ENCODE measurements around the gene SH2D1B.
"Not testable (repeated sequence)": the region's sequence is repeated elsewhere in the genome, so short reads cannot be mapped to it uniquely, and the experiment has no call there.

Gene SH2D1B

GRCh38 chr1:162360237-162360873 lies 51.6 kb downstream of the SH2D1B start:
- no peak for DNase-seq

- DNase-seq, result no peak
These were observed 52.3 kb downstream of the SH2D1B start for GRCh38 chr1:162359523-162360236.

- no peak for DNase-seq
These were observed 53.0 kb downstream of the SH2D1B start for GRCh38 chr1:162358928-162359327.

- peak; percentile 27 for DNase-seq
These were observed 54.2 kb downstream of the SH2D1B start for GRCh38 chr1:162357681-162358266.

GRCh38 chr1:162353702-162354101 lies 58.2 kb downstream of the SH2D1B start:
- DNase-seq, result no peak

GRCh38 chr1:162353078-162353477 lies 58.9 kb downstream of the SH2D1B start:
- no peak for DNase-seq

GRCh38 chr1:162351874-162352273 lies 60.1 kb downstream of the SH2D1B start:
- DNase-seq, result not testable (repeated sequence)

- no peak for DNase-seq
These were observed 60.6 kb downstream of the SH2D1B start for GRCh38 chr1:162351246-162351842.

- peak; percentile 8 for DNase-seq
These were observed 62.2 kb downstream of the SH2D1B start for GRCh38 chr1:162349635-162350330.

- no peak for DNase-seq
These were observed 64.7 kb downstream of the SH2D1B start for GRCh38 chr1:162347281-162347680.
